Natural killer cell treated with Interleukin-12 subunit alpha and Interleukin-12 subunit beta and Interleukin-15 and Interleukin-18, amount 100 ng/mL, for 72 hours (primary cell): Measurements from ENCODE around the gene C11orf86. TPM values are rescaled to one million over a fixed set of nuclear protein-coding genes. Genes with fewer than 3 reads are reported as not detected.

Experiments used
- ATAC-seq, 2 donors: fragments of 150-1000 bp; cut with Tn5 transposase in 1 of 2; sonication (Bioruptor Pico), chemical (Tn5 transposase) in 1 of 2; 2 replicates each; pipeline ENCODE4 v1.10.0; 2021
- DNase-seq: peaks from one replicate; pipeline ENCODE4 v3.0.0; 2022; ENCODE audit warnings: low spot score
- H3K27ac Mint-ChIP-seq, 2 donors: 1 replicate in 1 of 2; 2 replicates in 1 of 2; pipeline ENCODE4 v1.8.0; 2022; ENCODE audit warnings: mixed read lengths in 2 of 2, mild to moderate bottlenecking in 1 of 2, moderate library complexity in 1 of 2
- H3K27me3 Mint-ChIP-seq, 2 donors: 1 replicate in 1 of 2; 2 replicates in 1 of 2; pipeline ENCODE4 v1.8.0; 2022; ENCODE audit warnings: mixed read lengths in 2 of 2
- H3K36me3 Mint-ChIP-seq: one replicate; pipeline ENCODE4 v1.8.0; 2022; ENCODE audit warnings: mixed read lengths
- H3K4me1 Mint-ChIP-seq, 2 donors: 1 replicate in 1 of 2; 2 replicates in 1 of 2; pipeline ENCODE4 v1.8.0; 2022; ENCODE audit warnings: low read depth in 2 of 2, mixed read lengths in 2 of 2, mild to moderate bottlenecking in 1 of 2
- H3K4me3 Mint-ChIP-seq: one replicate; pipeline ENCODE4 v1.8.0; 2022; ENCODE audit warnings: mixed read lengths
- H3K9me3 Mint-ChIP-seq: 2 replicates; pipeline ENCODE4 v1.8.0; 2022; ENCODE audit warnings: mixed read lengths
- total RNA-seq, 2 donors: library from RNA; stranded (reverse); gene quantifications; one replicate each; pipeline ENCODE4 v1.2.3, GENCODE V29; 2022

Gene C11orf86
- total RNA-seq, 2 donors from 2014 or later, result not detected

DNA sequence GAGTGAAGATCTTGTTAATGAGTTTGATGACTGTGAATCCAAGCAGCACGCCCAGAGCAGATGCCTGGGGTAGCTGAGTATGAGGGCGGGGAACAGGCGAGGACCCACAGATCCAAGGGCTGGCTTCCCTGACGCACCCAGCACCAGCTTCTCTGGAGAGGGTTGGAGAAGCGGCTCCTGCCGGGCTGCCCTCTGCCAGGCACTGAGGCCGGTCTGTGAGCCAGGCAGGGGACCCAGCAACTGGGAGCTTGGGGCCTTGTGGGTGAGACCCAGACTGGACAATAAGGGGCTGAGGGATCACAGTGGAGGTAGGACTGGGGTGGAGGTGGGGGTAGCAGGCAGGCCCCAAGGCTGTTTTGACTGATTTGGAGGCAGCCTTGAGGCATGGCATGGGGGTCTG, 39.2 kb downstream of the C11orf86 start:
- DNase-seq, result no peak
- Mint-ChIP-seq H3K9me3 (no peaks in the 10 kb centered on the region), H3K4me3 (no peak overlapping the region), H3K4me1 (peaks cover 0 to 2% of the 10 kb centered on the region in 2 donors), H3K27ac (no peak overlapping the region), H3K36me3 (no peaks in the 10 kb centered on the region), H3K27me3 (peaks cover 0 to 5% of the 10 kb centered on the region in 2 donors)
- ATAC-seq, result no peak

DNA sequence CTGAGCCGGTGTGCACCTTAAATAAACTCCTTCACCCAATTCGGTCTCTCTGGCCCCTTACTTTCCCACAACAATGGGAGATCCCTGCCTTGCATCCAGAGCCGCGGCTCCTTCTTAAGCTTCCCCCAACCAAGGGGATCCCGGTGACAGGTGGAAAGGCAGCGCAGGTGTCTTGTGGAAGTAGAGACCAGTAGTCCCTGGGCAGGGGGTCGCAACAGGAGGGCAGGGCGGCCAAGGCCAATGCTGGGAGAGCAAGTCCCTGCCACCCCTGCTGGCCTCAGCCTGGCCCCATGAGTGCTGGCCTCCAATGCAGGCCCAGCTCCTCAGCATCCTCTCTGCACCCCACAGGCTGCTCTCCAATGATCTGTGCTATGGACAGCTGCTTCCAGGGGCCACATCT, 39.9 kb downstream of the C11orf86 start:
- ATAC-seq (no peak), DNase-seq (no peak)
- Mint-ChIP-seq H3K4me3 (no peak overlapping the region), H3K27ac (no peak overlapping the region), H3K4me1 (peaks cover 0 to 2% of the 10 kb centered on the region in 2 donors), H3K36me3 (no peaks in the 10 kb centered on the region), H3K9me3 (no peaks in the 10 kb centered on the region), H3K27me3 (peaks cover 0 to 7% of the 10 kb centered on the region in 2 donors)

DNA sequence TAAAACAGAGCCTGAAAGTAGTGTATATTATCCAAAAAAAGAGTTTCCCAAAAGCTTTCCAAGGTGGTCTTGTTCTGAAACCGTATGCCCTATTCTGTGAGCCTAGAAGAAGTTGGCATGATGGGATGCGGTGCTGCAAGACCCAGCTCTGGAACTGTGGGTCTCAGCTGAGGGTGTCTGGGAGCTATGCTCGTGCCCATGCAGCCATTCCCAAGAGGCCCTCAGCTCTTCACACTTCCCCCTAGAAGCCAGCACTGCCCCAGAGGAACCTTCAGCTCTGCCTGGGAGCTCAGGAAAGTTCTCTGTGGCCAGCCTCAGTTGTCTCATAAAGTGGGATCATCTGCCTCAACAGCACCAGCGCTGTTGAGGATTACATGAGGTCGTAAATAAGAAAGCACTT, 41.4 kb downstream of the C11orf86 start:
- Mint-ChIP-seq H3K9me3 (no peaks in the 10 kb centered on the region), H3K36me3 (no peaks in the 10 kb centered on the region), H3K4me1 (peaks cover 2% of the 10 kb centered on the region in 2 donors), H3K4me3 (no peak overlapping the region), H3K27ac (no peak overlapping the region), H3K27me3 (peaks cover 0 to 13% of the 10 kb centered on the region in 2 donors)
- no peak for ATAC-seq
- no peak for DNase-seq

DNA sequence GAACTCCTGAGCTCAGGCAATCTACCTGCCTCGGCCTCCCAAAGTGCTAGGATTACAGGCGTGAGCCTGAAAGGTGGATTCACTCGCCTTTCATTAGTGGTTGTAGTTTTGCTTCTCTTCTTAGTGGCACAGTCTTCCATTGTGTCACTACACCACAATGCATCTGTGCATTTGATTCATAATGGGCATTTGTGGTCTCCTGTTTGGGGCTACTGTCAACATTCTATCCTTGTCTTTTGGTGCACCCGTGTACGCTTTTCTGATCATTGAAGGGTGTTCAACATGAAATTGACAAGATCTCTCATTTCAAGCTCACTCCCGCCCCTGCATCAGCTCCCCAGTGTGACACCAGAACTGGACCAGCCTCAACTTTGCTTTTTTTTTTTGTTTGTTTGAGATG, 45.8 kb downstream of the C11orf86 start:
- Mint-ChIP-seq H3K27ac (no peak overlapping the region), H3K36me3 (no peaks in the 10 kb centered on the region), H3K4me3 (no peak overlapping the region)

DNA sequence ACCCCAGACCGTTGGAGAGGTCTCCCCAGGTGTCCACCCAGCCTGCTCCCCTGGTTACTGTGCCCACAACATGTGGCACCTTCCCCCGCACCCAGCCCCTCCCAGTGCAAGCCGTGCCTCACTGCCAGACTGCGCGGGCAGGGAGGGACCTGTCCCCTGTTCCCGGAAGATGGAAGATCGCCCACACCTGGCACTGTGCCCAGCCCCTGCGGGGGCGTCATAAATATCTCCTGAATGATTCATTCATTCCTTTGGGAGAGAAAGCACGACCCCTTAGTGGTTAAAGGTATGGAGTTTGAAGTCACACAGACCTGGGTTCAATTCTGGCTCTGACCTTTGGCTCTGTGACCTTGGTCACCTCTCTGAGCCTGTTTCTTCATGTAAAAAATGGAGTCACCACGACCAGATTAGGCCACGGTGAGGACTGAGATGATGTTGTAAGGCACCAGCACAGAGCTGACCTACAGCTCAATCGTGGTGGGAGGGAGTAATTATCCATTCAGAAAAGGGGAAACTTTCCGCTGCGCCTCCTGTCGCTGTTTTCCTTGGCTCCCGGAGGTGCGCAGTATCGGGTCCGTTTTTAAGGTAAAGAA, 47.3 kb downstream of the C11orf86 start:
- peaks cover 17 to 23% of the 10 kb centered on the region in 2 donors for H3K4me1 Mint-ChIP-seq
- H3K4me3 Mint-ChIP-seq, result peak overlapping the region; percentile 20
- DNase-seq, result no peak

More for the DNA sequence above, 45.8 kb downstream of the C11orf86 start:
- peaks cover 17 to 23% of the 10 kb centered on the region in 2 donors for H3K4me1 Mint-ChIP-seq
- DNase-seq (no peak), ATAC-seq (peak in 1 of 2 donors; percentile 62)
- no peaks in the 10 kb centered on the region for H3K9me3 Mint-ChIP-seq
- H3K27me3 Mint-ChIP-seq, result peaks cover 5 to 31% of the 10 kb centered on the region in 2 donors

DNA sequence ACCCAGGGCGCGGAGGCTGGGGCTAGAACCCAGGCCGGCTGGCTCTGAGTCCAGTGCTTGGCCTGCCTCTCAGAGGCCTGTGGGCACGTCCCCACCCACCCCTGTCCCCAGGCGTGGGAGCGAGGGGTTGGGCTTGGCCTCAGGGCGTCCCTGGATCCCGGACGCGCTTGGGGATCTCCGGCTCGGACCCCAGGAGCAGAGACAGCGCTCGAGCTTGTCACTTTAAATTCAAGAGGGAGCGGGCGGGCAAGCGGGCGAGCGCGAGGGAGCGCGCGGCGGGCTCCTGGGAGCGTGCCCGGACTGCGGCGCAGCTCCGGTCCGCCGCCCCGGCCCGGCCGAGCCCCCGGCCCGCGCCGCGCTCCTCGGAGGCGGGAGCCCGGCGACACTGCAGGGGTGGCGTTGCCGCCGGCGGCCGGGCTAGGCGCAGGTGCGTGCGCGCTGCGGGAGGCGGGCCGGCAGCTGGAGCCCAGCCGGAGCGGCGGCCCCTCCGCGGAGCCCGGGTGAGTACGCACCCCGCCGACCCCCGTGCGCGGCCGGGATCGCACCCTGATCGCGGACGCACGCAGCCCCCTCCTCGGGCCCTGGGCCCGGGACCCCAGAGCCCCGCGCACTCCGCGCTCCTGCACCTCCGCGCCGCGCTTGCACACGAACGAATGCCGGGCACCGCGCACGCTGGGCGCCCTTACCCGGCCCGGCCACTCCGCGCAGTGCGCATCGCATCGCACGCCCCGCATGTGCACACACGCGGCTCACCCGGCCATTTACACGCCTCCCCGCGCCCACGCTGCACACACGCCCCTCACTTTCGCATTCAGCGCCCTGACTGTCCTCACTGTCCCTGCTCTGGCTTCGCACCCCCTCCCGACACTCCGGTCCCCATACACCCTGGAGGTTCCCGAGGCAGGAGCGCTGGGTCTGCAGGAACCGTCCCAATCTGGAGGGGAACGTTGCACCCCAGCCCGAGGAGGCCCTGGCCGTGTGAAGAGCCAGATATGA, 48.2 kb downstream of the C11orf86 start, which contains the start of gene SYT12:
TSS of gene SYT12 (plus strand) at position 174 of the 996 bp plus-strand sequence. CDS start 7,011 bp downstream, outside the sequence.
- DNase-seq (no peak), ATAC-seq (peak in 1 of 2 donors; percentile 38)
- Mint-ChIP-seq H3K4me3 (peak within 1 kb of the TSS; percentile 71), H3K4me1 (peaks cover 17 to 23% of the 10 kb centered on the region in 2 donors), H3K27me3 (peaks cover 5 to 31% of the 10 kb centered on the region in 2 donors), H3K36me3 (no peaks in the 10 kb centered on the region), H3K27ac (no peak within 1 kb of the TSS), H3K9me3 (no peaks in the 10 kb centered on the region)

More for the DNA sequence above, 47.3 kb downstream of the C11orf86 start:
- H3K27me3 Mint-ChIP-seq, result peaks cover 5 to 31% of the 10 kb centered on the region in 2 donors
- no peak for ATAC-seq
- no peaks in the 10 kb centered on the region for H3K9me3 Mint-ChIP-seq
- no peak overlapping the region for H3K27ac Mint-ChIP-seq
- H3K36me3 Mint-ChIP-seq, result no peaks in the 10 kb centered on the region

DNA sequence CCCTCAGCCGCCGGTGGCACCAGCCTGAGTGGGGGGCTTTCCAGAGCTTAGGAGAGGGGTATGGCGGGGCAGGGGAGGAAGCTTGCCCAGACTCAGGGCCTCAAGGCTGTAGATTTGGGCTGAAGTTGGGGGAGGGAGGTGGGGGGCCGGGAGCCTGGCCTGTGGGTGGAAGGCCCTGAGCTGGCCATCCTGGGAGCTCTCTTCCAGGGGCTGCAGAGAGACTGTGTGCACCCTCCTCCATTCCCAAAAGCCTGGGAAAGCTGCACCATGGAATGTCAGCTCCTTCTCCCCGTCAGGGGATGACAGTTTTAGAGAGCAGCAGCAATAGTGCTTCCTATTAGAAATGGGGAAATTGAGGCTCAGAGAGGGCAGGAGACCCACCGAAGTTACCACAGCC, 48.9 kb downstream of the C11orf86 start:
- DNase-seq (no peak), ATAC-seq (no peak)
- no peaks in the 10 kb centered on the region for H3K36me3 Mint-ChIP-seq
- H3K9me3 Mint-ChIP-seq, result no peaks in the 10 kb centered on the region
- peak overlapping the region; percentile 71 for H3K4me3 Mint-ChIP-seq
- H3K27ac Mint-ChIP-seq, result no peak overlapping the region
- peaks cover 5 to 26% of the 10 kb centered on the region in 2 donors for H3K27me3 Mint-ChIP-seq
- H3K4me1 Mint-ChIP-seq, result peaks cover 15 to 23% of the 10 kb centered on the region in 2 donors

DNA sequence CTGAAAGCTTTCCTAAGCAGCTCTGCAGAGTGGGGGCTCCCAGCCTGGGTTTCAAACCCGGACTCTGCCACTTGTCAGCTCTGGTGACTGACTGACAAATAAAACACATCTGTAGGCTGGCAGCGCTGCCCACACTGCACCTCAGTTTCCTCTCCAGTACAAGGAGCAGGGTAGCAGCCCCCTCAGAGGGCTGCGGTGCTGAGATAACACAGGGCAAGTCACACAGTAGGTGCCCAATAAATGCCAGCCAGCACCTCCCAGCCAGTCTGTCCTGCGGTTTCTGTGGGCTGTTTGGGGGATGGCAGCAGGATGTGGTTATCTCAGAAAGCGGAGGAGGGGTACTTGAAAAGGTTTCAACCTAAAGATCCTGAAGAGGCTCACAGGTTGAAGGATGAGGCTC, 49.3 kb downstream of the C11orf86 start:
- Mint-ChIP-seq H3K27me3 (peaks cover 5 to 26% of the 10 kb centered on the region in 2 donors), H3K4me1 (peaks cover 14 to 23% of the 10 kb centered on the region in 2 donors), H3K9me3 (no peaks in the 10 kb centered on the region), H3K4me3 (peak overlapping the region; percentile 38), H3K36me3 (no peaks in the 10 kb centered on the region), H3K27ac (no peak overlapping the region)
- DNase-seq, result no peak
- ATAC-seq, result peak; percentile 37 to 51

DNA sequence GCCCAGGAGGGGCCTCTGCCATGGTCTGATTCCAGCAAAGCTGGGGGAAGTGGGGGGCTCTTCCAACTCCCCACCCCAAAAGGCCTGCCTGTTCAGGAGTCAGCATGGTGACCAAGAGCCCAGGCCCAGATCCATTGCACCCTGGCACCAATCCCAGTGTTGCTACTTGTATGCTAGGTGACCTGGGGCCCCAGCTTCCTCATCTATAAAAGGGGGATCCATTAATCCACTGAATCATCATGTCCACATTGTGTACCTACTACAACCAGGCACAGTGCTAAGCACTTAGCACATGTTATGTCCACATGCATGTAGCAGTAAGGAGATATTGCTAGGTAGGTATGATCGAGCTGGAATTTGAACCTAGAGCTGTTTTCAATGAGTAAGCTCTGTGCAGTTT, 49.9 kb downstream of the C11orf86 start:
- DNase-seq, result no peak
- Mint-ChIP-seq H3K27ac (peak overlapping the region in 1 of 2 donors; percentile 31), H3K4me3 (peak overlapping the region; percentile 38), H3K9me3 (no peaks in the 10 kb centered on the region), H3K27me3 (peaks cover 5 to 24% of the 10 kb centered on the region in 2 donors), H3K36me3 (no peaks in the 10 kb centered on the region), H3K4me1 (peaks cover 14 to 23% of the 10 kb centered on the region in 2 donors)
- ATAC-seq, result no peak

DNA sequence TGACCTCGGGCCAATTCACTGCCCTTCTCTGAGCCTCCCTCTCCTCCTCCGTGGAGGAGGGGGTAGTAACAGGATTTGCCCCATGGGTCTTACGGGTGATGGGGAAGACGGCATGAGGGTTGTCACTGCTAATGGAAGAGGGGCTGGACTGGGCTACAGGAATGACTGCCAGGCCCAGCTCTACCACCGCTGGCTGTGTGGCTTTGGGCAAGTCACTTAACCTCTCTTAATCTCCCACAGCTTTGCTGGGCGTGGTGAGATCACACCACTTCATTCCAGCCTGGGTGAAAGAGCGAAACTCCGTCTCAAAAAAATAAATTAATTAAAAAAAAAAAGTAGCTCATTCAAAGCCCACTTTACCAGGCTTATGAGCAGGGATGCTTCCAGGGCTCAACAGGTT, 50.6 kb downstream of the C11orf86 start:
- DNase-seq (no peak), ATAC-seq (no peak)
- H3K27ac Mint-ChIP-seq, result peak overlapping the region in 1 of 2 donors; percentile 31
- H3K9me3 Mint-ChIP-seq, result no peaks in the 10 kb centered on the region
- H3K36me3 Mint-ChIP-seq, result no peaks in the 10 kb centered on the region
- peaks cover 5 to 23% of the 10 kb centered on the region in 2 donors for H3K27me3 Mint-ChIP-seq
- H3K4me3 Mint-ChIP-seq, result no peak overlapping the region
- H3K4me1 Mint-ChIP-seq, result peaks cover 14 to 23% of the 10 kb centered on the region in 2 donors

Other genes with a start within 250 kb of the C11orf86 start
- gene SPTBN2, start 246.1 kb upstream of the C11orf86 start, total RNA-seq, result under 1 TPM in 1 of 2 donors, not detected in 1; 0.93 TPM
- gene RCE1, start 131.9 kb upstream of the C11orf86 start, total RNA-seq, result 10 to 100 TPM; 26.8 to 37.9 TPM
- gene LRFN4, start 118.2 kb upstream of the C11orf86 start, total RNA-seq, result 1 to 10 TPM; 1.4 to 7.9 TPM
- 1 to 10 TPM; 6.5 to 9.1 TPM for gene PC, start 16.9 kb upstream of the C11orf86 start, total RNA-seq
- under 1 TPM in 1 of 2 donors, not detected in 1; 0.38 TPM for gene SYT12, start 47.8 kb downstream of the C11orf86 start, total RNA-seq
- not detected for gene RHOD, start 81.5 kb downstream of the C11orf86 start, total RNA-seq
- 100 to 1,000 TPM; 151 to 178 TPM for gene KDM2A, start 144.0 kb downstream of the C11orf86 start, total RNA-seq